ENCODE results near the gene LIX1.

DNA sequence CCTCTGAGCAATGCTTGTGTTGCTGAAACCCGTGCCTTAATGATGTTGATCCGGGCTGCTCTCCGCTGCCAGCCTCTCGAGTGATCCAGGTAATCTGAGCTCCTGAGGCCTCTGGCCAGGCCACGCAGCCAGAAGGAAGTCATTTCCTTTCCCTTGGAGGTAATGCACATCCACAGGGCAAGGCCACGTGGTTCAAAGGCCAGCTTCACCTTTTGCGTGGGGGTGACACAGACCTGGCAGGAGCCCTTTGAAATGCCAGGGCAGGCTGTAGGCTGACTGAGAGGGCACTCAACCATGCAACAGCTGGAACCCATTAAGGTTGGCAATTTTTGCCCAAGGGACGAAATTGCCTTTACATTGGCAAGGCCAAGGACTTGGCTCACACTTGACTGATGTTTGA, 80.4 kb downstream of the LIX1 start:
- TF ChIP-seq, protein P1, sequence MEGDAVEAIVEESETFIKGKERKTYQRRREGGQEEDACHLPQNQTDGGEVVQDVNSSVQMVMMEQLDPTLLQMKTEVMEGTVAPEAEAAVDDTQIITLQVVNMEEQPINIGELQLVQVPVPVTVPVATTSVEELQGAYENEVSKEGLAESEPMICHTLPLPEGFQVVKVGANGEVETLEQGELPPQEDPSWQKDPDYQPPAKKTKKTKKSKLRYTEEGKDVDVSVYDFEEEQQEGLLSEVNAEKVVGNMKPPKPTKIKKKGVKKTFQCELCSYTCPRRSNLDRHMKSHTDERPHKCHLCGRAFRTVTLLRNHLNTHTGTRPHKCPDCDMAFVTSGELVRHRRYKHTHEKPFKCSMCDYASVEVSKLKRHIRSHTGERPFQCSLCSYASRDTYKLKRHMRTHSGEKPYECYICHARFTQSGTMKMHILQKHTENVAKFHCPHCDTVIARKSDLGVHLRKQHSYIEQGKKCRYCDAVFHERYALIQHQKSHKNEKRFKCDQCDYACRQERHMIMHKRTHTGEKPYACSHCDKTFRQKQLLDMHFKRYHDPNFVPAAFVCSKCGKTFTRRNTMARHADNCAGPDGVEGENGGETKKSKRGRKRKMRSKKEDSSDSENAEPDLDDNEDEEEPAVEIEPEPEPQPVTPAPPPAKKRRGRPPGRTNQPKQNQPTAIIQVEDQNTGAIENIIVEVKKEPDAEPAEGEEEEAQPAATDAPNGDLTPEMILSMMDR (IDR thresholded peaks at IDR 0.05; ENCODE audit: low read length) = no peak
- TF ChIP-seq EZH2 (IDR thresholded peaks at IDR 0.05; ENCODE audit: borderline replicate concordance, low read length) = no peak

All from OCI-LY1 (cell line).